Caco-2 (cell line): ENCODE results near the gene ATP6V0D1. TPM values are rescaled to one million over a fixed set of nuclear protein-coding genes. Genes with fewer than 3 reads are reported as not detected.
A peak's percentile ranks its signal among the peaks of the same experiment; 100 is the strongest.

Source experiments
- BruUV-seq: library from RNA; stranded (reverse); fragments of 400-500 nt; replicated peaks from 2 replicates; lab custom pipeline; 2021; lab: Mats Ljungman, UMichigan
- CTCF ChIA-PET: fragments of 300-600 bp; sonication (Branson Sonifier 250); formaldehyde crosslinking; loops from one replicate; lab custom pipeline; 2022; ENCODE audit warnings: antibody characterized with exemption; lab: Charles Lee
- POLR2A ChIA-PET: fragments of 300-600 bp; sonication (Branson Sonifier 250); formaldehyde crosslinking; loops from one replicate; lab custom pipeline; 2022; ENCODE audit warnings: antibody characterized with exemption; lab: Charles Lee
- DNase-seq, 2 experiments: peaks; one replicate each; pipeline versions ENCODE4 v3.0.0 to v3.0.0-alpha.2; 2020 to 2022
- H3K27me3 ChIP-seq: replicated peaks from 2 replicates; pipeline ENCODE4 v1.6.0; 2011; ENCODE audit warnings: low read length; ENCODE audit not compliant: control insufficient read depth, insufficient read depth
- H3K36me3 ChIP-seq: 2 replicates; pipeline ENCODE4 v1.5.1; 2011; ENCODE audit warnings: low read length; ENCODE audit not compliant: control insufficient read depth, insufficient read depth
- H3K4me1 ChIP-seq: fragments of 250-450 bp; sonication (Bioruptor Pico); 2 replicates; pipeline ENCODE4 v1.5.1; 2020; ENCODE audit warnings: mild to moderate bottlenecking
- H3K4me3 ChIP-seq: 2 replicates; pipeline ENCODE4 v1.5.1; 2011; ENCODE audit warnings: low read depth, mild to moderate bottlenecking, control low read depth, low read length
- H3K9me3 ChIP-seq: fragments of 250-450 bp; sonication (Bioruptor Pico); 2 replicates; pipeline ENCODE4 v1.5.1; 2020; ENCODE audit warnings: mild to moderate bottlenecking, moderate library complexity
- H3K27ac Mint-ChIP-seq: one replicate; pipeline ENCODE4 v1.8.0; 2022; ENCODE audit warnings: mixed read lengths; ENCODE audit not compliant: unreplicated experiment
- H3K27me3 Mint-ChIP-seq: one replicate; pipeline ENCODE4 v1.8.0; 2022; ENCODE audit warnings: mixed read lengths; ENCODE audit not compliant: insufficient read depth, unreplicated experiment
- H3K36me3 Mint-ChIP-seq: one replicate; pipeline ENCODE4 v1.8.0; 2022; ENCODE audit warnings: mild to moderate bottlenecking, mixed read lengths; ENCODE audit not compliant: insufficient read depth, unreplicated experiment
- H3K4me1 Mint-ChIP-seq: one replicate; pipeline ENCODE4 v1.8.0; 2022; ENCODE audit warnings: low read depth, mixed read lengths; ENCODE audit not compliant: unreplicated experiment
- H3K4me3 Mint-ChIP-seq: one replicate; pipeline ENCODE4 v1.8.0; 2022; ENCODE audit warnings: mild to moderate bottlenecking, moderate library complexity, mixed read lengths; ENCODE audit not compliant: unreplicated experiment
- H3K9me3 Mint-ChIP-seq: one replicate; pipeline ENCODE4 v1.8.0; 2022; ENCODE audit warnings: mixed read lengths; ENCODE audit not compliant: unreplicated experiment
- intact Hi-C: fragments of 100-400 bp; cut with micrococcal nuclease; formaldehyde crosslinking; loops from one replicate; pipeline ENCODE4 v1.10.0; 2022; ENCODE audit not compliant: unreplicated experiment
- total RNA-seq: library from RNA; stranded (reverse); gene quantifications from 2 replicates; pipeline ENCODE4 v1.2.3, GENCODE V29; 2022
- TF ChIP-seq, protein P1 (sequence below), 2 experiments: fragments of 200-600 bp in 1 of 2; IDR thresholded peaks; 1 replicate in 1 of 2; 2 replicates in 1 of 2; pipeline versions ENCODE4 v1.5.1 to v1.8.0; 2011 to 2022; ENCODE audit warnings: antibody characterized with exemption in 1 of 2, control low read depth in 1 of 2, inconsistent platforms in 1 of 2, low read depth in 1 of 2, low read length in 1 of 2, mild to moderate bottlenecking in 1 of 2, moderate library complexity in 1 of 2; ENCODE audit not compliant: insufficient read depth in 1 of 2, severe bottlenecking in 1 of 2, unreplicated experiment in 1 of 2

Gene ATP6V0D1
- total RNA-seq, 1 experiment from 2014 or later, result 110 TPM

DNA sequence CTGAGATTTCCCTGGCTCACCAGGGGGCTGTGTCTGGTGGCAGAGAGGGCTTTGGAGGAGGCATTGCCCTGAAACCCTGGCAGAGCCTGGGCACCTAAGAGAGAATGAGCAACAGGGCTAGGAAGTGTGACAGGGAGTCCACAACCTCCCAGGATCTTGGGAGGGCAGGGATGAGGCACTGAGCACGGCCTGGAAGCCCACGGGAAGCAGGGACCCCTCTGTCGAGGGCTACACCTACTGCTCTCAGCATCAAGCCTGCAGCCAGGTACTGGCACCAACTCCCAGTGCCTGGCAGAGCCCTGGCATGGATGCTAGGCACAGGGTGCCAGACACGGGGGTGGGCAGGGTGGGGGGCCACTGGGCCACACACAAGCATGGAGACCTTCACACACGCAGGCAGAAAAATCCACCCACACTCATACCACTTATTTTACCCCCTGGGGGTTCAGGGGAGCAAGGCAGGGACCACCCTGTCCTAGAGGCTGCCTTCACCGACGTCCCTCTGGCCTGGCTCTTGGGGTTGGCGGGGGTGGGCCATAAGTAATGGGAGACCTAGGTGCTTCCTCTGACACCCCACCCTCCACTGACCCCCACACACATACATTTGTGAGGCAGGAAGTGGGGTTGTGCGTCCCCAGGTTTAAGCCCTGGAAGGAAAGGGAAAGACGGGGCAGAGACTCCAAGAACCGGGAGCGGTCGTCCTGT lies 51.0 kb downstream of the ATP6V0D1 start:
- H3K4me3 Mint-ChIP-seq, result peak overlapping the region; percentile 91
- peaks cover 19% of the 10 kb centered on the region for H3K4me1 ChIP-seq
- no peaks in the 10 kb centered on the region for H3K27me3 ChIP-seq
- no peaks in the 10 kb centered on the region for H3K9me3 ChIP-seq
- CTCF ChIA-PET, result interaction anchor here (1.1 to 1.5 kb wide), 6 partner anchors 10 to 183 kb away, joined by 4 to 15 read pairs (median 6); partner anchors contain the start of gene FHOD1
- H3K9me3 Mint-ChIP-seq, result no peaks in the 10 kb centered on the region
- peaks cover 14% of the 10 kb centered on the region for H3K4me1 Mint-ChIP-seq
- peak overlapping the region; percentile 89 for H3K27ac Mint-ChIP-seq
- TF ChIP-seq, protein P1, sequence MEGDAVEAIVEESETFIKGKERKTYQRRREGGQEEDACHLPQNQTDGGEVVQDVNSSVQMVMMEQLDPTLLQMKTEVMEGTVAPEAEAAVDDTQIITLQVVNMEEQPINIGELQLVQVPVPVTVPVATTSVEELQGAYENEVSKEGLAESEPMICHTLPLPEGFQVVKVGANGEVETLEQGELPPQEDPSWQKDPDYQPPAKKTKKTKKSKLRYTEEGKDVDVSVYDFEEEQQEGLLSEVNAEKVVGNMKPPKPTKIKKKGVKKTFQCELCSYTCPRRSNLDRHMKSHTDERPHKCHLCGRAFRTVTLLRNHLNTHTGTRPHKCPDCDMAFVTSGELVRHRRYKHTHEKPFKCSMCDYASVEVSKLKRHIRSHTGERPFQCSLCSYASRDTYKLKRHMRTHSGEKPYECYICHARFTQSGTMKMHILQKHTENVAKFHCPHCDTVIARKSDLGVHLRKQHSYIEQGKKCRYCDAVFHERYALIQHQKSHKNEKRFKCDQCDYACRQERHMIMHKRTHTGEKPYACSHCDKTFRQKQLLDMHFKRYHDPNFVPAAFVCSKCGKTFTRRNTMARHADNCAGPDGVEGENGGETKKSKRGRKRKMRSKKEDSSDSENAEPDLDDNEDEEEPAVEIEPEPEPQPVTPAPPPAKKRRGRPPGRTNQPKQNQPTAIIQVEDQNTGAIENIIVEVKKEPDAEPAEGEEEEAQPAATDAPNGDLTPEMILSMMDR (IDR thresholded peaks at IDR 0.05; ENCODE audit: insufficient read depth in 1 of 2, low read depth in 1 of 2, low read length in 1 of 2, severe bottlenecking in 1 of 2, unreplicated experiment in 1 of 2), result no peak
- no TSS peak for BruUV-seq
- intact Hi-C loops, result loop anchor here (2.0 to 5.0 kb wide), 2 partner anchors 17 to 52 kb away; partner anchors contain the start of genes AGRP and ATP6V0D1
- H3K36me3 Mint-ChIP-seq, result peaks cover 11% of the 10 kb centered on the region
- POLR2A ChIA-PET, result interaction anchor here (0.7 to 1.2 kb wide), 3 partner anchors 41 to 183 kb away, joined by 5 to 12 read pairs (median 11); partner anchors contain the start of gene ATP6V0D1
- DNase-seq, result no peak
- no peaks in the 10 kb centered on the region for H3K27me3 Mint-ChIP-seq
- H3K4me3 ChIP-seq, result peak overlapping the region; percentile 56
- no peaks in the 10 kb centered on the region for H3K36me3 ChIP-seq

DNA sequence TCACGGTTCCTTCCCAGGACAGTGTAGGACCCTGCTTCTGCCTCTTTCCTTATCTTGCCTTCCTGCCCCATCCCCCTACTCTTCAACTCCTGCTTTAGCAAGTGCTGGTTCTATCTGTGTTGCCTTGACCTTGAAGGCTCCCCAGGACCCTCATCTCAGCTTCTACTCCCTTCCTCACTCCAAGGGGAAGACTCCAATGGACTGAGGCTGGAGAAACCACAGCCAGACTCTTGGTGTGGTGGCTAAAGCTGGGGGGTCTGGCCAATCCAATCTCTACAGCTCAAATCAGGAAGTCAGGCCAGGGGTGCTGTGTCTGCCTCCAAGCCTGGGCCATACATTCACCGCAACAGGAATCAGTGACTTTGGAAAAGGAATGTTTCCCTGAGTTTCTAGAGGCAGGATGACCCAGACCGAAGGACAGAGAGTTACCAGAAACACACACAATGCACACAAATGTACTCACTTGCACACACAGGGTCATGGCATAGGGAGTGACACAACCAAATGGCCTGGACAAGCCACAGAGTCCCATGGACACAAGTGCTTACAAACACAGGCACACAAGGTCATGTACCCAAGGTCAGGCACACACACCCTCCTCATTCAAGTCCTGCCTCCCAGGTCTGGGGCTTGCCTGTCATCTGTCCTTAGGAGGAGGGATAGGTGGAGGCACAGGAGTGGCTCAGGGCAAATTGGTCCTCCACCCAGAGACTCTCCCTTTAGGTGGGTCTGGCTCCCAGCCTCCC lies 51.7 kb downstream of the ATP6V0D1 start:
- no peak overlapping the region for H3K4me3 ChIP-seq
- no peaks in the 10 kb centered on the region for H3K9me3 ChIP-seq
- intact Hi-C loops, result loop anchor here (2.0 kb wide), 1 partner anchor 18 kb away; no protein-coding TSS in a partner anchor
- Mint-ChIP-seq H3K9me3 (no peaks in the 10 kb centered on the region), H3K4me1 (peaks cover 14% of the 10 kb centered on the region), H3K27ac (no peak overlapping the region), H3K4me3 (peak overlapping the region; percentile 91), H3K36me3 (peaks cover 11% of the 10 kb centered on the region), H3K27me3 (no peaks in the 10 kb centered on the region)
- CTCF ChIA-PET, result interaction anchor here (1.4 to 1.9 kb wide), 4 partner anchors 15 to 183 kb away, joined by 3 to 8 read pairs (median 4); no protein-coding TSS in a partner anchor
- POLR2A ChIA-PET, result no interaction called here
- TF ChIP-seq, protein P1 (IDR thresholded peaks at IDR 0.05; ENCODE audit: insufficient read depth in 1 of 2, low read depth in 1 of 2, low read length in 1 of 2, severe bottlenecking in 1 of 2, unreplicated experiment in 1 of 2), result no peak
- peaks cover 24% of the 10 kb centered on the region for H3K4me1 ChIP-seq
- no peaks in the 10 kb centered on the region for H3K36me3 ChIP-seq
- no peak for DNase-seq
- H3K27me3 ChIP-seq, result no peaks in the 10 kb centered on the region
- no TSS peak for BruUV-seq

DNA sequence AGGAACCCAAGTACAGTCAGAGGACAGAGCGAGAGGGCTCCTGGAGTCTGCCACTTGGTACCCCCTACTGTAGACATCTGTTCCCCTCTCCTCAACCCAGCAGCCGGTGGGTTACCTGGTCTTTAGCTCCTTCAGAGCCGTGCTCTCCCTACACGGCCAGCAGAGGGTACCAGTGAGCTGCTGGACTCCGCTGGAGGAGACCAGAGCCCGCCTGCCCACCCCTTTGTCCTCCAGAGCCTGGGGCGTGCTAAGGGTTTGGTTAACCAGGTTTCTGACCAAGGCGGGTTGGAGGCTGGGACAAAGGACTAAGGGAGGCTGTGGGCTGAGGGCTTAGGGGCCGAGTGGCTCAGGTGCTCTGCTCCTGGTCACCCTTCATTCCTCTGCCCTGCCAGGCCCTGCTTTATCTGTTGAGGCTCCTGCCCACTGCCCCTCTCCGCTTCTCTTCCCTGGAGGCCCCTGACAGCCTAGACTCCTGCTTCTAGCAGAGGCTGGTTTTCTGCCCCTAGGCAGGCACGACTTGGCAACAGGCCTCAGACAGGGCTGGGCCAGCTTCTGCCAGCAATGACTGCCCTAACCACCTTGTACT lies 52.7 kb downstream of the ATP6V0D1 start:
- POLR2A ChIA-PET, result interaction anchor here (0.6 kb wide), 2 partner anchors 10 to 23 kb away, joined by 4 read pairs; no protein-coding TSS in a partner anchor
- intact Hi-C loops, result loop anchor here (1.0 to 2.0 kb wide), 3 partner anchors 19 to 56 kb away; no protein-coding TSS in a partner anchor
- Mint-ChIP-seq H3K27ac (no peak overlapping the region), H3K27me3 (no peaks in the 10 kb centered on the region), H3K36me3 (peaks cover 11% of the 10 kb centered on the region), H3K4me1 (peaks cover 14% of the 10 kb centered on the region), H3K9me3 (no peaks in the 10 kb centered on the region), H3K4me3 (no peak overlapping the region)
- no peaks in the 10 kb centered on the region for H3K27me3 ChIP-seq
- peaks cover 32% of the 10 kb centered on the region for H3K4me1 ChIP-seq
- no peaks in the 10 kb centered on the region for H3K9me3 ChIP-seq
- TF ChIP-seq, protein P1 (IDR thresholded peaks at IDR 0.05; ENCODE audit: insufficient read depth in 1 of 2, low read depth in 1 of 2, low read length in 1 of 2, severe bottlenecking in 1 of 2, unreplicated experiment in 1 of 2), result peak; percentile 89 to 97
- H3K36me3 ChIP-seq, result no peaks in the 10 kb centered on the region
- BruUV-seq, result no TSS peak
- peak; percentile 80 to 83 for DNase-seq
- no peak overlapping the region for H3K4me3 ChIP-seq
- CTCF ChIA-PET, result interaction anchor here (0.5 to 2.1 kb wide), 33 partner anchors 9 to 507 kb away, joined by 3 to 19 read pairs (median 4); partner anchors contain the start of genes ATP6V0D1, KCTD19, LRRC36 and RANBP10
